C4-2B (cell line): ENCODE data around the gene ZBTB25.
A peak's percentile ranks its signal among the peaks of the same experiment; 100 is the strongest.

Source experiments
- H3K27ac ChIP-seq: fragments of 450-650 bp; 2 replicates; pipeline ENCODE4 v1.5.1; 2017
- CTCF ChIP-seq: fragments of 450-650 bp; conservative IDR thresholded peaks from 2 replicates; pipeline ENCODE4 v1.5.1; 2017; ENCODE audit warnings: mild to moderate bottlenecking
- ZFX ChIP-seq: fragments of 450-650 bp; IDR thresholded peaks from 2 replicates; pipeline ENCODE4 v1.6.1; 2017

Gene ZBTB25

GRCh38 chr14:64502887-64503433 is 678 bp downstream of the ZBTB25 start:
- TF ChIP-seq ZFX (no peak; the same call in 1 of the 2 replicates), CTCF (no peak)
- peak overlapping the region; percentile 97 for H3K27ac ChIP-seq

GRCh38 chr14:64502456-64502855 is 1.2 kb downstream of the ZBTB25 start:
- TF ChIP-seq ZFX (no peak), CTCF (no peak)

GRCh38 chr14:64501411-64502171 is 2.0 kb downstream of the ZBTB25 start:
- TF ChIP-seq ZFX (no peak), CTCF (peak; percentile 12; the same call in 1 of the 2 replicates)
- peak overlapping the region; percentile 97 for H3K27ac ChIP-seq

More at GRCh38 chr14:64502456-64502855, 1.2 kb downstream of the ZBTB25 start:
- H3K27ac ChIP-seq: peak overlapping the region; percentile 97

GRCh38 chr14:64500088-64500487 is 3.5 kb downstream of the ZBTB25 start:
- no peak overlapping the region for H3K27ac ChIP-seq
- TF ChIP-seq ZFX: no peak
- no peak for TF ChIP-seq CTCF

- H3K27ac ChIP-seq: no peak overlapping the region
- no peak for TF ChIP-seq CTCF
- TF ChIP-seq ZFX: no peak
Observed at GRCh38 chr14:64496764-64497163, 6.9 kb downstream of the ZBTB25 start.

- TF ChIP-seq ZFX: no peak
- no peak for TF ChIP-seq CTCF
- H3K27ac ChIP-seq: no peak overlapping the region
Observed at GRCh38 chr14:64495252-64495651, 8.4 kb downstream of the ZBTB25 start.

GRCh38 chr14:64493455-64493854 is 10.2 kb downstream of the ZBTB25 start:
- H3K27ac ChIP-seq: no peak overlapping the region
- TF ChIP-seq ZFX: no peak
- no peak for TF ChIP-seq CTCF
